GM18508 (cell line): Measurements from ENCODE around the gene HES6.

Source experiments
- ATAC-seq: cut with Tn5 transposase; IDR thresholded peaks from one replicate; pipeline ENCODE4 v1.9.1; 2021; ENCODE audit warnings: moderate number of reproducible peaks; ENCODE audit not compliant: insufficient read depth, unreplicated experiment

HES6 gene

GRCh38 chr2:238239863-238240756 lies at the start of gene HES6:
Gene HES6 (minus strand): TSS chr2:238240038. CDS start chr2:238239905, 133 bp downstream.
- no peak for ATAC-seq

- ATAC-seq = no peak
Measured at GRCh38 chr2:238289574-238289973, 49.7 kb upstream of the HES6 start.

- ATAC-seq = peak; percentile 80
Measured at GRCh38 chr2:238288650-238289573, 49.1 kb upstream of the HES6 start.

- ATAC-seq = no peak
Measured at GRCh38 chr2:238287737-238288649, 48.2 kb upstream of the HES6 start, which contains the start of gene PER2. Gene PER2 (minus strand): TSS chr2:238288610. CDS start chr2:238277936, 10,674 bp downstream.

- ATAC-seq = no peak
Measured at GRCh38 chr2:238286987-238287736, 47.3 kb upstream of the HES6 start.

- ATAC-seq = no peak
Measured at GRCh38 chr2:238286551-238286950, 46.7 kb upstream of the HES6 start.

GRCh38 chr2:238286095-238286494 lies 46.3 kb upstream of the HES6 start:
- no peak for ATAC-seq

- no peak for ATAC-seq
Measured at GRCh38 chr2:238285653-238286082, 45.8 kb upstream of the HES6 start.

GRCh38 chr2:238284802-238285515 lies 45.1 kb upstream of the HES6 start:
- no peak for ATAC-seq

- no peak for ATAC-seq
Measured at GRCh38 chr2:238282861-238283738, 43.3 kb upstream of the HES6 start.

- no peak for ATAC-seq
Measured at GRCh38 chr2:238281826-238282480, 42.1 kb upstream of the HES6 start.

- ATAC-seq = no peak
Measured at GRCh38 chr2:238280083-238280825, 40.4 kb upstream of the HES6 start.

- ATAC-seq = no peak
Measured at GRCh38 chr2:238279324-238279682, 39.5 kb upstream of the HES6 start.

- no peak for ATAC-seq
Measured at GRCh38 chr2:238278626-238279323, 38.9 kb upstream of the HES6 start.

- ATAC-seq = no peak
Measured at GRCh38 chr2:238277695-238278094, 37.9 kb upstream of the HES6 start.
